K562 (cell line): ENCODE results near the gene GAPVD1. TPM values are rescaled to one million over a fixed set of nuclear protein-coding genes. Genes with fewer than 3 reads are reported as not detected.
A peak's percentile ranks its signal among the peaks of the same experiment; 100 is the strongest.

ENCODE experiments used
- ATAC-seq: fragments of 200-7000 bp; cut with Tn5 transposase; 3 replicates; pipeline ENCODE4 v1.9.1; 2020; ENCODE audit warnings: moderate library complexity
- BruUV-seq: library from RNA; stranded (reverse); fragments of 400-500 nt; replicated peaks from 2 replicates; lab custom pipeline; 2021; lab: Mats Ljungman, UMichigan
- CTCF ChIA-PET: fragments of 300-600 bp; formaldehyde crosslinking; extraction: SDS; loops from one replicate; lab custom pipeline; 2021; ENCODE audit warnings: low intra/inter-chr PET ratio; lab: Yijun Ruan, JAX
- POLR2A ChIA-PET: fragments of 300-600, 350-650 bp; sonication (Branson Sonifier 250); formaldehyde crosslinking; extraction: SDS; loops from one replicate; lab custom pipeline; 2021; ENCODE audit warnings: antibody characterized with exemption, inconsistent platforms; lab: Yijun Ruan, JAX
- DNase-seq, 4 experiments: peaks; one replicate each; pipeline versions ENCODE4 v3.0.0 to v3.0.0-alpha.2; 2011 to 2018; ENCODE audit warnings: low spot score in 3 of 4, mixed read lengths in 3 of 4; ENCODE audit errors: extremely low read depth in 1 of 4
- FAIRE-seq: peaks from 2 replicates; lab custom pipeline; 2011; peaks lifted over from hg19 to GRCh38; lab: Jason Lieb, UNC
- H2AFZ ChIP-seq: 2 replicates; pipeline ENCODE4 v1.6.0; 2011; ENCODE audit warnings: low read depth, low read length, control low read depth, inconsistent platforms
- H3K27ac ChIP-seq: fragments of 200-600 bp; 3 replicates; pipeline ENCODE4 v1.8.0; 2011; ENCODE audit warnings: low read depth, mild to moderate bottlenecking, control low read depth, inconsistent platforms, low read length, moderate library complexity, mixed read lengths; ENCODE audit errors: extremely low read depth
- H3K27me3 ChIP-seq, 2 experiments: fragments of 300-600 bp in 1 of 2; 2 replicates in 1 of 2; 3 replicates in 1 of 2; pipeline versions ENCODE4 v1.6.0 to v1.8.0; 2011; ENCODE audit warnings: inconsistent platforms in 2 of 2, low read length in 2 of 2, mild to moderate bottlenecking in 1 of 2, mixed read lengths in 1 of 2, moderate library complexity in 1 of 2; ENCODE audit not compliant: control insufficient read depth in 2 of 2, insufficient read depth in 2 of 2
- H3K36me3 ChIP-seq: fragments of 300-600 bp; 3 replicates; pipeline ENCODE4 v1.8.0; 2011; ENCODE audit warnings: mild to moderate bottlenecking, low read length, inconsistent platforms; ENCODE audit not compliant: control insufficient read depth, insufficient read depth
- H3K4me1 ChIP-seq, 2 experiments: fragments of 200-600 bp in 1 of 2; replicated peaks in 1 of 2; 2 replicates in 1 of 2; 3 replicates in 1 of 2; pipeline versions ENCODE4 v1.5.1 to v1.8.0; 2011; ENCODE audit warnings: inconsistent platforms in 2 of 2, low read length in 2 of 2, mild to moderate bottlenecking in 1 of 2, mixed read lengths in 1 of 2, moderate library complexity in 1 of 2; ENCODE audit not compliant: control insufficient read depth in 2 of 2, insufficient read depth in 2 of 2
- H3K4me2 ChIP-seq: 2 replicates; pipeline ENCODE4 v1.6.1; 2011; ENCODE audit warnings: low read length, control low read depth, inconsistent platforms, mixed read lengths; ENCODE audit not compliant: insufficient read depth
- H3K4me3 ChIP-seq: fragments of 200-600 bp; sonication (generic), shearing (Covaris generic); 2 replicates; pipeline ENCODE4 v1.5.1; 2016; ENCODE audit warnings: control low read depth, inconsistent platforms
- H3K79me2 ChIP-seq: fragments of 200-600 bp; 3 replicates; pipeline ENCODE4 v1.8.0; 2011; ENCODE audit warnings: low read length, inconsistent platforms; ENCODE audit not compliant: control insufficient read depth, insufficient read depth
- H3K9ac ChIP-seq, 2 experiments: 2 replicates each; pipeline versions ENCODE4 v1.6.0 to v1.6.1; 2011; ENCODE audit warnings: low read depth in 2 of 2, low read length in 2 of 2, control low read depth in 1 of 2, inconsistent platforms in 1 of 2, mild to moderate bottlenecking in 1 of 2, mixed read lengths in 1 of 2; ENCODE audit not compliant: insufficient read depth in 1 of 2
- H3K9me1 ChIP-seq: one replicate; pipeline ENCODE4 v1.6.0; 2011; ENCODE audit warnings: inconsistent platforms, mild to moderate bottlenecking, low read length, moderate library complexity; ENCODE audit not compliant: control insufficient read depth, insufficient read depth
- H3K9me3 ChIP-seq: replicated peaks from 2 replicates; pipeline ENCODE4 v1.5.1; 2011; ENCODE audit warnings: low read depth, low read length, inconsistent platforms; ENCODE audit not compliant: control insufficient read depth, insufficient read depth
- H4K20me1 ChIP-seq: replicated peaks from 2 replicates; pipeline ENCODE4 v1.6.1; 2011; ENCODE audit warnings: low read length, inconsistent platforms, mixed read lengths; ENCODE audit not compliant: control insufficient read depth, insufficient read depth
- AFF4 ChIP-seq: sonication (generic); formaldehyde crosslinking; IDR thresholded peaks from 2 replicates; pipeline ENCODE4 v1.8.0; 2023; ENCODE audit warnings: mild to moderate bottlenecking, missing genetic modification reagents
- ARID1B ChIP-seq: fragments of 450-650 bp; IDR thresholded peaks from 2 replicates; pipeline ENCODE4 v1.6.1; 2016; ENCODE audit warnings: antibody characterized with exemption, mild to moderate bottlenecking, inconsistent platforms
- CBFA2T2 ChIP-seq: fragments of 450-650 bp; conservative IDR thresholded peaks from 2 replicates; pipeline ENCODE4 v1.6.1; 2017; ENCODE audit warnings: mild to moderate bottlenecking
- CREB1 ChIP-seq, 2 experiments: sonication (generic) in 1 of 2; formaldehyde crosslinking in 1 of 2; IDR thresholded peaks; 2 replicates each; pipeline versions ENCODE4 v1.6.1 to v1.8.0; 2012 to 2022; ENCODE audit warnings: inconsistent platforms in 1 of 2, mild to moderate bottlenecking in 1 of 2, missing genetic modification reagents in 1 of 2, moderate library complexity in 1 of 2
- FOXK2 ChIP-seq, 2 experiments: fragments of 450-650 bp; IDR thresholded peaks in 1 of 2; conservative IDR thresholded peaks in 1 of 2; 2 replicates each; pipeline ENCODE4 v1.6.1; 2016; ENCODE audit warnings: low read depth in 2 of 2, mild to moderate bottlenecking in 1 of 2
- FOXP1 ChIP-seq: sonication (generic); formaldehyde crosslinking; IDR thresholded peaks from 2 replicates; pipeline ENCODE4 v1.8.0; 2022; ENCODE audit warnings: mild to moderate bottlenecking, missing genetic modification reagents
- HEY1 ChIP-seq: fragments of 250-450 bp; sonication (Bioruptor Pico); IDR thresholded peaks from 2 replicates; pipeline ENCODE4 v1.5.0; 2020; ENCODE audit warnings: mild to moderate bottlenecking, moderate library complexity, borderline replicate concordance
- NCOA2 ChIP-seq, 2 experiments: fragments of 450-650 bp; IDR thresholded peaks; 2 replicates each; pipeline ENCODE4 v1.6.1; 2018; ENCODE audit warnings: mild to moderate bottlenecking in 2 of 2, moderate library complexity in 1 of 2; ENCODE audit not compliant: partially characterized antibody in 2 of 2
- NCOR1 ChIP-seq: fragments of 450-650 bp; IDR thresholded peaks from 2 replicates; pipeline ENCODE4 v1.6.1; 2016; ENCODE audit warnings: mild to moderate bottlenecking, moderate library complexity
- NFIC ChIP-seq: fragments of 450-650 bp; IDR thresholded peaks from 2 replicates; pipeline ENCODE4 v1.6.1; 2017; ENCODE audit warnings: mild to moderate bottlenecking, inconsistent platforms
- OTX1 ChIP-seq: fragments of 450-650 bp; formaldehyde crosslinking; IDR thresholded peaks from 2 replicates; pipeline ENCODE4 v1.4.0; 2022; ENCODE audit warnings: mild to moderate bottlenecking
- PHF20 ChIP-seq: fragments of 450-650 bp; IDR thresholded peaks from 2 replicates; pipeline ENCODE4 v1.6.1; 2018; ENCODE audit not compliant: partially characterized antibody
- RB1 ChIP-seq: fragments of 450-650 bp; IDR thresholded peaks from 2 replicates; pipeline ENCODE4 v1.6.1; 2017; ENCODE audit warnings: low read depth, mild to moderate bottlenecking
- TEAD4 ChIP-seq, 2 experiments: sonication (generic) in 1 of 2; formaldehyde crosslinking in 1 of 2; IDR thresholded peaks; 2 replicates each; pipeline versions ENCODE4 v1.6.1 to v1.8.0; 2012 to 2022; ENCODE audit warnings: borderline replicate concordance in 1 of 2, inconsistent platforms in 1 of 2, low read length in 1 of 2, mild to moderate bottlenecking in 1 of 2, missing genetic modification reagents in 1 of 2
- ZNF436 ChIP-seq: fragments of 250-450, 450-650 bp; sonication (Bioruptor Pico); formaldehyde crosslinking; IDR thresholded peaks from 2 replicates; pipeline ENCODE4 v1.7.0; 2020; ENCODE audit warnings: mild to moderate bottlenecking
- WGBS: fragments of 100-300 bp; shearing (Covaris generic); methylation state at CpG from one replicate; pipeline ENCODE4 v1.1.6; 2016; ENCODE audit warnings: low coverage, mixed read lengths; ENCODE audit not compliant: insufficient coverage; ENCODE audit errors: missing lambda C conversion rate; 5-methylcytosine and 5-hydroxymethylcytosine counted together
- in situ Hi-C: fragments of 300-500 bp; cut with MboI; formaldehyde crosslinking; loops from 4 replicates; pipeline ENCODE4 v1.15.0; 2018; ENCODE audit warnings: inconsistent platforms, mixed read lengths
- intact Hi-C: fragments of 100-400 bp; cut with micrococcal nuclease; formaldehyde crosslinking; loops from 2 replicates; pipeline ENCODE4 v1.14.2; 2022
- polyA plus RNA-seq, 8 experiments: library from polyadenylated mRNA; depleted of rRNA in 4 of 8; stranded (reverse) in 5 of 8; unstranded in 3 of 8; fragments of >200 nt; fragmentation: Nextera tagmentation in 2 of 8; fragmentation: Illumina TruSeq in 1 of 8; extraction: Ambion mirVana in 2 of 8; extraction: Trizol in 1 of 8; gene quantifications; 2 replicates each; pipeline versions ENCODE4 v1.2.1 to v1.2.3, GENCODE V29; 2011 to 2014; ENCODE audit warnings: inconsistent platforms in 1 of 8, missing spikeins in 1 of 8
- total RNA-seq, 7 experiments: library from RNA; depleted of rRNA in 6 of 7; stranded (reverse); fragments of >200 nt in 6 of 7; fragmentation: Illumina TruSeq in 2 of 7; extraction: Trizol in 2 of 7; gene quantifications; 2 replicates each; pipeline versions ENCODE4 v1.2.1 to v1.2.3, GENCODE V29; 2011 to 2021; ENCODE audit warnings: low replicate concordance in 1 of 7

GAPVD1 gene
- total and polyA plus RNA-seq, 9 of the 15 experiments (the other 6 are each of a cell fraction or from before 2014, with no cell fraction given): 9.5 to 66.1 (median 45.5) TPM

DNA sequence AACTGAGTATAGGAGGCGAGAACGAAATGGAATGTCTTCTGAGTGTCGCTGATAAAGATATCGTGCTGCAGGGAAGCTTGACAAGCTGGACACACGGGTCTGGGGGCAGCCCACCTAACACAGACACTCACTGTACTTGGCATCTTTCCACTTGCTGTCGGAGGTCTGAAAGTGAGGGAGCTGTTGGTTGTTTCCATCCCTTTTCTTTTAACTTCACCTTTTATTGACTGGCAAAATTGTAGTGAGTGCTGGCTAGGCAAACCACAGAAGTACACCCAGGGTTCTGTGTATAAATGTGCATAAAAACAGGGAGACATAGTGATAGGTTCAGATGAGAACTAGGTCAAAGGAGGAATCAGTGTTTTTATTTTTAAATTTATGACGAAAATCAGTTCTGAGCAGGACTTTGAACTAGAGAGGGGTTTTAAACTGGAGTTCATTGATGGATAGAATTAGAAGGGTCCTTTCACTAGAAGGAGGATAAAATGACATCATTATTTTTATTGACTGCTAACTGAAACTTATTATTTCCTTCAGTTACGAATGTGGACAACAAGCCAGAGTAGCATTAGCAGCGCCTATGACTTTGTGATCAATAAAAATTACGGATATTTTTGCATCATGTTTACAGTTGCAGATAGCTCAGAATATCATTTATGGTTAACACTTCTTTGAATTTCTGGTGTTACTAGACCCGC lies 817 bp downstream of the GAPVD1 start:
- H3K9ac ChIP-seq: peak overlapping the region; percentile 91 to 97
- TSS peak; percentile 60 for BruUV-seq
- CTCF ChIA-PET: interaction anchor here (0.7 kb wide), 1 partner anchor 108 kb away, joined by 3 read pairs; no protein-coding TSS in a partner anchor
- H3K4me2 ChIP-seq: peak overlapping the region; percentile 99
- H3K79me2 ChIP-seq: peaks cover 59% of the 10 kb centered on the region
- intact Hi-C loops (loop anchor here (5.0 kb wide), 1 partner anchor 75 kb away; no protein-coding TSS in a partner anchor), in situ Hi-C loops (loop anchor here (25.0 kb wide), 1 partner anchor 1225 kb away; no protein-coding TSS in a partner anchor)
- H3K4me3 ChIP-seq: peak overlapping the region; percentile 97
- DNase-seq (peak in 1 of 4 experiments; percentile 77), ATAC-seq (no peak), FAIRE-seq (no peak)
- 4% methylated on average over 11 of the region's 11 CpGs for WGBS
- H3K4me1 ChIP-seq: peaks cover 18 to 24% of the 10 kb centered on the region in 2 experiments; a peak in 4 of 5 replicates
- no peaks in the 10 kb centered on the region for H3K27me3 ChIP-seq
- H3K36me3 ChIP-seq: peaks cover 29% of the 10 kb centered on the region; the same call in 1 of the 3 replicates
- no peaks in the 10 kb centered on the region for H3K9me3 ChIP-seq
- no peaks in the 10 kb centered on the region for H4K20me1 ChIP-seq
- POLR2A ChIA-PET: interaction anchor here (0.6 to 4.0 kb wide), 6 partner anchors 11 to 50 kb away, joined by 3 to 36 read pairs (median 6); partner anchors contain the start of gene HSPA5
- peak overlapping the region; percentile 99 for H3K27ac ChIP-seq
- no peaks in the 10 kb centered on the region for H3K9me1 ChIP-seq
- peak overlapping the region; percentile 90 for H2AFZ ChIP-seq
- 0 out of 2 replicates have a peak, but pooled peaks have one; percentile 6 for TF ChIP-seq ARID1B
- 0 out of 2 replicates have a peak, but pooled peaks have one; percentile 7 for TF ChIP-seq AFF4 (CRISPR knock-in tag)
- no peak for TF ChIP-seq ZNF436
- peak; percentile 35; the same call in 1 of the 2 replicates for TF ChIP-seq NCOR1
- TF ChIP-seq NCOA2 (IDR thresholded peaks at IDR 0.05; ENCODE audit: partially characterized antibody in 2 of 2): peak in 1 of 2 experiments; percentile 20
- peak; percentile 33; the same call in 1 of the 2 replicates for TF ChIP-seq CBFA2T2
- peak; percentile 85 for TF ChIP-seq NFIC
- no peak for TF ChIP-seq HEY1 (CRISPR knock-in tag)
- TF ChIP-seq RB1: no peak
- TF ChIP-seq FOXP1 (CRISPR knock-in tag): 0 out of 2 replicates have a peak, but pooled peaks have one; percentile 3
- TF ChIP-seq PHF20: no peak
- TF ChIP-seq CREB1 (IDR thresholded peaks at IDR 0.05): no peak
- no peak for TF ChIP-seq CREB1 (CRISPR knock-in tag; IDR thresholded peaks at IDR 0.05)
- no peak for TF ChIP-seq FOXK2 (conservative IDR thresholded peaks at IDR 0.05 in 1 of 2, IDR thresholded peaks at IDR 0.05 in 1 of 2; ENCODE audit: low read depth in 2 of 2)
- no peak for TF ChIP-seq OTX1 (CRISPR knock-in tag)
- no peak for TF ChIP-seq TEAD4 (IDR thresholded peaks at IDR 0.05; ENCODE audit: low read length)
- TF ChIP-seq TEAD4 (CRISPR knock-in tag; IDR thresholded peaks at IDR 0.05; ENCODE audit: borderline replicate concordance): 0 out of 2 replicates have a peak, but pooled peaks have one; percentile 64
